ENCODE results near the gene CHCHD6. TPM values are rescaled to one million over a fixed set of nuclear protein-coding genes. Genes with fewer than 3 reads are reported as not detected.
A peak's percentile ranks its signal among the peaks of the same experiment; 100 is the strongest.

Gene CHCHD6
- total and polyA plus RNA-seq, 4 donors: 12.1 to 22.6 (median 17.5) TPM

DNA sequence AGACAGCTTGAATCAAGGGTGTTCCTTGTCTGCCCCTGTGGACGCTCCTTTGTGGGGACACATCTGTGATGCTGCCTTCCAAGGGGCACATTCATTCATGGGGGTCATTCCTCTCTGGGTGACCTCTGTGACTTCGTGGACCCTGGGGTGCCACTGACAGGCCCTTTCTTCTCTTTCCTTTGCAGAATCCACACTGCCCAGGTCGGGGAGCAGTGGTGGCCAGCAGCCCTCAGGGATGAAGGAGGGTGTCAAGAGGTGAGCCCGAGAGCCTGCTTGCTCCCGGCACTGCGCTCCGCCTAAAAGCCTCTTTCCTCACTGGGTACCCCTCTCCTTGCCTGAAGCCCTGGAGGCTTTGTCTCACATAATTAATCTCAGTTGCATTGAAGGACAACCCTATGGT, 26.3 kb downstream of the CHCHD6 start:
- Histone ChIP-seq H3K36me3 (ENCODE audit: control insufficient read depth in 4 of 4, insufficient read depth in 4 of 4, low read length in 4 of 4) (peaks cover 0 to 9% (median 2%) of the 10 kb centered on the region in 4 donors), H3K4me3 (no peak overlapping the region), H3K4me1 (ENCODE audit: control insufficient read depth in 5 of 5, insufficient read depth in 5 of 5, low read length in 5 of 5) (no peaks in the 10 kb centered on the region), H3K9me3 (ENCODE audit: control insufficient read depth in 4 of 4, insufficient read depth in 3 of 4, low read length in 3 of 4) (no peaks in the 10 kb centered on the region), H3K9ac (ENCODE audit: insufficient read depth in 1 of 2, low read length in 2 of 2) (no peak overlapping the region), H3K27ac (ENCODE audit: low read depth in 1 of 2, low read length in 1 of 2) (no peak overlapping the region), H3K27me3 (ENCODE audit: control insufficient read depth in 3 of 3, insufficient read depth in 3 of 3, low read length in 2 of 3) (no peaks in the 10 kb centered on the region)
- 96 to 97% methylated on average over 7 of the region's 7 CpGs for WGBS, 2 donors
- TF ChIP-seq, protein P1, sequence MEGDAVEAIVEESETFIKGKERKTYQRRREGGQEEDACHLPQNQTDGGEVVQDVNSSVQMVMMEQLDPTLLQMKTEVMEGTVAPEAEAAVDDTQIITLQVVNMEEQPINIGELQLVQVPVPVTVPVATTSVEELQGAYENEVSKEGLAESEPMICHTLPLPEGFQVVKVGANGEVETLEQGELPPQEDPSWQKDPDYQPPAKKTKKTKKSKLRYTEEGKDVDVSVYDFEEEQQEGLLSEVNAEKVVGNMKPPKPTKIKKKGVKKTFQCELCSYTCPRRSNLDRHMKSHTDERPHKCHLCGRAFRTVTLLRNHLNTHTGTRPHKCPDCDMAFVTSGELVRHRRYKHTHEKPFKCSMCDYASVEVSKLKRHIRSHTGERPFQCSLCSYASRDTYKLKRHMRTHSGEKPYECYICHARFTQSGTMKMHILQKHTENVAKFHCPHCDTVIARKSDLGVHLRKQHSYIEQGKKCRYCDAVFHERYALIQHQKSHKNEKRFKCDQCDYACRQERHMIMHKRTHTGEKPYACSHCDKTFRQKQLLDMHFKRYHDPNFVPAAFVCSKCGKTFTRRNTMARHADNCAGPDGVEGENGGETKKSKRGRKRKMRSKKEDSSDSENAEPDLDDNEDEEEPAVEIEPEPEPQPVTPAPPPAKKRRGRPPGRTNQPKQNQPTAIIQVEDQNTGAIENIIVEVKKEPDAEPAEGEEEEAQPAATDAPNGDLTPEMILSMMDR (IDR thresholded peaks at IDR 0.05; ENCODE audit: control extremely low read depth, extremely low read depth): no peak
- no peak for ATAC-seq (ENCODE audit: insufficient read depth, low FRiP score)
- no peak for DNase-seq

DNA sequence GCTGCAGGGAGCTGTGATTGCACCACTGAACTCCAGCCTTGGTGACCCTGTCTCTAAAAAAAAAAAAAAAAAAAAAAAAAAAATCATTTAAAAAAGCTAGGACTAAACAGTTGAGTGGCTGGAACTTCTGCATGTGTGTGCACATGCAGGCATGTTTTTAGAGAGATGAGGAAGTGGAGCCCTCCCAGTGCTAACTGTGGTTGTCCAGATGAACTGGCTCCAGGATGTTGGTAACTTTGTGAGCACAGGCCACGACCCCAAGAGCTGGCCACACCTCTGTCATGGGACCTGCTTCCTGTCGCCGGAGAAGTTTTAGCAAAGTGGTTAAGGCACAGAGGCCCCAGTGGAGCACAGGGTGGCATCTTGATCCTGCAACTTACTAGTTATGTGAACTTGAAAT, 27.0 kb downstream of the CHCHD6 start:
- H3K9me3 ChIP-seq (ENCODE audit: control insufficient read depth in 4 of 4, insufficient read depth in 3 of 4, low read length in 3 of 4): no peaks in the 10 kb centered on the region
- TF ChIP-seq, protein P1 (IDR thresholded peaks at IDR 0.05; ENCODE audit: control extremely low read depth, extremely low read depth): no peak
- H3K36me3 ChIP-seq (ENCODE audit: control insufficient read depth in 4 of 4, insufficient read depth in 4 of 4, low read length in 4 of 4): peaks cover 0 to 14% (median 2%) of the 10 kb centered on the region in 4 donors
- ATAC-seq (ENCODE audit: insufficient read depth, low FRiP score) (no peak), DNase-seq (no peak)
- H3K27ac ChIP-seq (ENCODE audit: low read depth in 1 of 2, low read length in 1 of 2): no peak overlapping the region
- no peak overlapping the region for H3K9ac ChIP-seq (ENCODE audit: insufficient read depth in 1 of 2, low read length in 2 of 2)
- H3K4me3 ChIP-seq: no peak overlapping the region
- 30 to 58% methylated on average over 3 of the region's 3 CpGs for WGBS, 2 donors
- H3K4me1 ChIP-seq (ENCODE audit: control insufficient read depth in 5 of 5, insufficient read depth in 5 of 5, low read length in 5 of 5): no peaks in the 10 kb centered on the region
- no peaks in the 10 kb centered on the region for H3K27me3 ChIP-seq (ENCODE audit: control insufficient read depth in 3 of 3, insufficient read depth in 3 of 3, low read length in 2 of 3)

DNA sequence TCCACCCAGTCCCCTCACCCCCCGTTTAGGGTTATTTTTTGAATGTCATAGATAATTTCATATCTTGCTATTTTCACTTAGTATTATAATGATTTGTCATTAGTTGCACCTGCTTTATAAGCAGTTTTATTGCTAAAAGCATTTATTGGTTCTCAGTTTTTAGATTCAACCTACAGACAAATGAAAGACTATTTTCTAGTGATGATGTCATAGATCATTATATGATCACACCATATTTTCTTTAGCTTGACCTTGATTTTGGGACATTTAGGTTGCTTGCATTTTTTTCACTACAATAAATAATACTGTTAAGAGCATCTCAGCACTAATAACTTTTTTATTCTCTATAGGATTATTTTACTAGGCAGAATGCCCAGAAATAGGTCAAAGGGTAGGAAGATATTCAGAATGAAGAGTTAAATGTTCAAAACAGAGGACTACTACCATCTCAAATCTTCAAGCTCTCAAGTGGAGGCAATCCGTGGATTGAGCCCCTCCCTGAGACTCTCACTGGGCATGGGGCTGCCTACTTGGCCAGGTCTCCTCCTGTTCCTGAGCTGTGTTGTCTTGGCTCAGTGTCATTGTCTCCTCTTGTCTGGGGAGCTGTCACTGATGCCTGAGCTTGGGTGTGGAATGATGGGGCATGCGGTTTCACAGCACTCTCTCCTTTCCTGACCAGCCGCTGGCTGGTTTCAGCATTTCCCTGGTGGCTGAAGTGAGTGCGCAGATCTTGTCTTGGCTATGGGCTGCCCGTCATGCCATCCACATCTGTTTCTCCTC, 28.4 kb downstream of the CHCHD6 start:
- no peaks in the 10 kb centered on the region for H3K4me1 ChIP-seq (ENCODE audit: control insufficient read depth in 5 of 5, insufficient read depth in 5 of 5, low read length in 5 of 5)
- ATAC-seq (ENCODE audit: insufficient read depth, low FRiP score): no peak

More for the DNA sequence above, 28.4 kb downstream of the CHCHD6 start:
- Histone ChIP-seq H3K27ac (ENCODE audit: low read depth in 1 of 2, low read length in 1 of 2) (no peak overlapping the region), H3K36me3 (ENCODE audit: control insufficient read depth in 4 of 4, insufficient read depth in 4 of 4, low read length in 4 of 4) (peaks cover 0 to 14% (median 2%) of the 10 kb centered on the region in 4 donors), H3K27me3 (ENCODE audit: control insufficient read depth in 3 of 3, insufficient read depth in 3 of 3, low read length in 2 of 3) (no peaks in the 10 kb centered on the region), H3K9me3 (ENCODE audit: control insufficient read depth in 4 of 4, insufficient read depth in 3 of 4, low read length in 3 of 4) (no peaks in the 10 kb centered on the region), H3K9ac (ENCODE audit: insufficient read depth in 1 of 2, low read length in 2 of 2) (no peak overlapping the region), H3K4me3 (no peak overlapping the region)
- TF ChIP-seq, protein P1 (IDR thresholded peaks at IDR 0.05; ENCODE audit: control extremely low read depth, extremely low read depth): no peak
- WGBS, 2 donors: 77 to 84% methylated on average over 6 of the region's 6 CpGs
- DNase-seq: peak in 2 of 3 donors; percentile 40 to 56
